GM21423 (cell line): ENCODE measurements around the gene ROBO1.

Experiments
- ATAC-seq: cut with Tn5 transposase; IDR thresholded peaks from one replicate; pipeline ENCODE4 v1.9.1; 2021; ENCODE audit warnings: mild to moderate bottlenecking, moderate library complexity; ENCODE audit not compliant: unreplicated experiment

ROBO1 gene

DNA sequence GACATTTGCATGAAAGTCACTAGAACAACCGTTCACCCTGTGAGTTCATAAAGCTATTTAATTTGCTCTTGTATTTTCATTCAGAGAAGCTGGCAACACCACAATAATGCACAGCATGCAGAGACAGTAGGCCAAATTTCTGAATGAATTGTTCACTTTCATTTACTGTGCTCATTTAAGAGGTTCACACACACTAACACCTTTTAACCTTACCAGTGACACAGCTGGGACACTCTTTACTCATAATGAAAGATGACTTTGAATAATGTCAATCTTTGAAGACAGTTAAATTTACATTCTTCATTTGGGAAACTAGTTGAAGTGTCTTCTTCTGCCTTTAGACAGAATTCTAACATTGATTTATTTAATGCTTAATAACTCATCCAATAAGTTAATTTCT is 95.7 kb downstream of the ROBO1 start:
- ATAC-seq, result no peak

DNA sequence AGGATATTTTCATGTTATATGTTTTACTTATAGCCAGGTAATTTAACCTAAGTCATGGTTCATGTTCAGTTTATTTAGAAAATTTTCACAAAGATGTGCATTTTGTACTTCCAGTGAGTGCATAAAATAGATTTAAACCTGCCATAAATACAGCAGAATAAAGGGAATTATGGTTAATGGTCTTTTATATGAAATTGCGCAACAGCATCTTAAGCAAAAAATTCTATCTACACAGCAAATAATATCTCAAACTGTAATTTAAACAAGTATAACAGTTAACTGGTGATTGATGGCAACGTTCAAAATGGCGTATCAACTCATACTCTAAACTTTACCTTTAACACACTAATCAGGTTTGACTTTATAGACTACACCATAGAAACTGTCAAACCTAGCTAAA is 97.6 kb downstream of the ROBO1 start:
- ATAC-seq, result no peak

DNA sequence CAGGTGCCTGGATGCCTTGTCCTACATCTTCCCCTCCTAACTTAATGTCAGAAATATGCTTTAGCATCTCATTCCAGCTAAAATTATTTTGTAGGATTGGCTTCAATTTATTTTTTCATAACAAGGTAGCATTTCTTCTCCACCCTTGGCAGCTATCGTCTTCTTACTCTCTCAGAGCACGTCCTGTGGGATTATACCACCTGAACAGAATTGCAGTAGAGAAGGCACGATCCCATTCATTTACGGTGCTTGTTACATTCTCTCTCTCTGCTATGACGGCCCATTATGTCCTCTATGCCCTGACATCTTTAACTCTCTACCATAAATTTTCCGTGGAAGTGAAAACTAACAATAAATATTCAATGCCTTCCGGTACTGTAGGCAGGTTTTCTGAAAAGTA is 103.3 kb downstream of the ROBO1 start:
- no peak for ATAC-seq

DNA sequence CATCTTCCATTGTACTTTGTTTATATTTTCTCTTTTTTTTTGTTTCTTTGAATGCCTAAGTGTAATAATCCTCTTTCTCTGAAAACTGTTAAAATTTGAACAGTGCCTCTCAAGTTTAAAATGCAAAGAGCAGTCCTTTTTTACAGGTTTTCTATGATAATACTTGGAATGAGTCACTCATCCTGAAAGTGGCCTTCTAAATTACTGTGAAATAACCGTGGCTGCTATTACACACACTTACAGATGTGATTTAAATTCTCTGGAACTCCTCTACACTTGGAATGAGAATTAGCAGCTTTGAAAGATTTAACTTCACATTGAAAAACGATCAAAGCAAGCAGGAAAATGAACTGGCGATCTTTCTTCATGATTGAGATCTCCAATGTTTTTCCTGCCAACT is 105.9 kb downstream of the ROBO1 start:
- no peak for ATAC-seq

DNA sequence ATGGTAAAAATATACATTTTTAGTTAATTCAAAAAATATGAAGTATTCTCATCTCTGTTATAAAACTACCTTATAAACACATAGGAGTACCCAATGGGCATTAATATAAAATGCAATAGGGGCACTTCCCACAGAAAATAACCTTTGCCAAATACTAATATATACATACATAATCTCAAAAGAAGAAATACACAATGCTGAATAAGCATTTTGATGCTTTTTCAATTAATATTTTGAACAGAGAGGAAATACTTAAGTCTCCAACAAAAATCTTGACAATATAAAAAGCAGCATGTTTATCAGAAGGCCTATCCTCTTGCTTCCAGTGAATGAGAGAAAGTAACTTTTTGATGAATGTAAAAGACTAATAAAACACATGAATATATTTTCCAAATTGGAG is 110.7 kb downstream of the ROBO1 start:
- ATAC-seq, result no peak

DNA sequence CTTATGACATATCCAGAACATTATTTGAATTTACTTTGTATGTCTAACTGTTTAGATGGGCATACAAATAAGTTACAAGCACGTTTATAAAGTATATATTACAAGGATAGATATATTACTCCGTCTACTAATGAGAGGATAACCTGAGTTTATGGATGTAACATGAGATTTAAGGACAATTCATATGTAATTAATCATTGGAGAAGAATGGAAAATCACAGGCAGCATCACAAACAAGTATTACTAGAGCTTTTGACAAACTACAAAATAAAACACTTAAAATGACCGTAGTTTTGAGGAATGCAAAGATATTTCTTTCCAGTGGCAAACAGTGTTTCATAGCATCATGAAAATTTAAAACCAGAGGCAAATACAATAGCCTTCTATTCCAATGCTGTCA is 113.8 kb downstream of the ROBO1 start:
- ATAC-seq, result no peak

DNA sequence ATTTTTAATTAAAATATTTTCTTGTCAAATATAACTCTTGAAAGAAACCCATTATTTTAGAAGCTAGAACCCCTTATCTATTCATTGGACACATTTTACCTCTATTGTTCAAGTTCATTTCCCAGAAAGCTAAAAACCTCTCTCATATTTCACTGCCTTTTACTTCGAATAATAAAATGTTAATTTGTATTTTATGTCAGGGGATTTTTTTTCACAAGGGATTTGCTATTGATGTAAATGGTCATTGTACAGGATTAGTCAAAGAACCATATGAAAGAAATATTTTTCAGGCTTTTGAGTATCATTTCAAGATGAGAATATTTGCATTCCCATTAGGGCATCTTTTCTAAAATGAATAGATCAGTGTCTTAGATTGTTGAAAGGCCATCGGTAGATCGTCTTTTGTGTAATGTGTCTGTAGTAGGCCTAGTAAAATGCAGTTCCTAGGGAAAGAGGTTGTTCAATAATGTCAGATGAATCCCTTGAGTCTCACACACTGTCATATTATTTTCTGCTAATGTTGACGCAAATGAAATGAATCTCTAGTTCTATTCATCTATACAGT is 114.5 kb downstream of the ROBO1 start:
- no peak for ATAC-seq

DNA sequence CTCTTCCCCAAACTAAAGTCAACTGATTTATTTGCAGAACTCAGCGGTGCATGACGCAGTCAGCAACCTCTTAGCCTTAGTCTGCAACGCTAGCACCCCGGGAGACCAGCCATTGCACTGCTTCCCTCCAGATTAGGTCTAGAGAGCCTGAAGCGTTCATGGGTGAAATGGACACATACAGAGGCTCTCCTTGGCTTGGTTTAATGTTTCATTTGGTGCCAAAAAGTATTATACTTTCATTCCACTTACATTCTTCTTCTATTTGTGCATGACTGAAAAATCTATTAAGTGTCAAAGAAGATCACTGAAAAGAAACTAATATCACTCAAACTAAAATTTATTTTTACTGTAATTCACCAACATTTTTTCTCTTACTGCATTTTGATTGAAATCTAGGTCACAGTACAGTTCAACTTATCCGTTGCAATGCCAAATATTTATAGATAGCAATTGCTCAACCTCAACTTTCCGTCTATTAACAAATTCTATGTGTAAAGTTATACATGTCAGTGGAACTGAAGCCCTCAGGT is 116.2 kb downstream of the ROBO1 start:
- no peak for ATAC-seq

DNA sequence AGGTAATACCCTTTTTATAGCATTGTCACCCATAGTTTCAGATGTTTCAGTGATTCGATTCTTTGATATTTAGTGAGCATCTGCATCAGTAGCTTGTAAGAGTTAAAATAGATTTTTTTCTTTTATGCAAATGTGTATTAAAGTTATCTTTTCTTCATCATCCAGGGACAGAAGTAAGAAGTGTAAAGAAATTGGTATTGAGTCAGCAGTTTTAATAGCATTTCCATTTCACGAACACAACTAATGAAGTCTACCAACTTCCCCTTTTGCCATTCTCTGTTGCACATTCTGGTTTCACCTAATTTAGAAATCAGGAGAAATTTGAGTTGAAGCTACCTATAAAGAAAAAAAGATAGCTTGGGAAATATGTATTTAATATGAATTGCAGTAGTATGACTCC is 127.9 kb downstream of the ROBO1 start:
- ATAC-seq, result no peak

DNA sequence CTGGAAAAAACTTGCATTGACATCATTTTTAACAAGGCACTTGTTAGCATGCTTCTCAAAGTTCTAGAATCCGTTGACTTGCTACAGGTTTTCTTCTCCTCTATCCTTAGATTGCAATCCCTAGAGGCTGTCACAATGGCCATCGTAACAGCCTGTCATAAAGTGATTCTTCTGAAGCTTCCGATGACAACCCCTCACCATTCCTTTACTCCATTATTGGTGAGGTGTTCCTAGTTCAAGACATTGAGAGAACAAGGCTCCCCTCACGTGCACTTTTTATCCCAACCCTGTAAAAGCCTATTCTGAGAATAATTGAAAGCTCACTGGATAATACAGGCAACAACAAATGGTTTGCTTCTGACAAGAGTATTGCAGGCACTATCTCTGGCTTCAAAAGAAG is 131.4 kb downstream of the ROBO1 start:
- no peak for ATAC-seq

DNA sequence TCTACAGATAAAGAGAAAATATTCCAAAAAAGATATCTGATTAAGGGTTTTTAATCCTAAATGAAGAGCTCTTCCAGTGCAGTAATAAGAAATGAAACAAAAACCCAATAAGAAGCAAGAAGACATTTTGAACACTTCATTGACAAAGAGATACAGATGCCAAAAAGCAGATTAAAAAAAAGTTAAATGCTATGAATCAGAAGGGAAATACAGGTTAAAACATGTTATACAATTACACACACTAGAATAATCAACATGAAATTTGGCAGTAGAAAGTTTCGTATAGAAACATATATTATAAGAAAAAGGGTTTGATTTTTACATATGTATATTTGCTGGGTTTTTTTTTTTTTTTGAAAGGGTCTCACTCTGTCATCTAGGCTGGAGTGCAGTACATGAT is 135.0 kb downstream of the ROBO1 start:
- ATAC-seq, result no peak

DNA sequence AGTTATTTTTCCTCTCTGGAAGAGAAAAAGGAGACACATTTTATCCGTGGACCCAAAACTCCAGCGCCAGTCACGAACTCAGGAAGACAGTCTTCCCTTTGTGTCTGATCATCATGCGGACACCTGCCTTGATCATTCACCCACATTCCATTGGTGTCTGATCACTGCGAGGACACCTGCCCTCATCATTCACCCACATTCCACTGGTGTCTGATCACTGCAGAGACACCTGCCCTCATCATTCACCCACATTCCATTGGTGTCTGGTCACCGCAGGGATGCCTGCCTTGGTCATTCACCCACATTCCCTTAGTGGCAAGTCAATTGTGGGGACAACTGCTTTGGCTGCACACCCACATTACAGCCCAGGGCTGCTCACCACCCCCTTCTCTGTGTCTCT is 148.9 kb downstream of the ROBO1 start:
- ATAC-seq, result no peak

DNA sequence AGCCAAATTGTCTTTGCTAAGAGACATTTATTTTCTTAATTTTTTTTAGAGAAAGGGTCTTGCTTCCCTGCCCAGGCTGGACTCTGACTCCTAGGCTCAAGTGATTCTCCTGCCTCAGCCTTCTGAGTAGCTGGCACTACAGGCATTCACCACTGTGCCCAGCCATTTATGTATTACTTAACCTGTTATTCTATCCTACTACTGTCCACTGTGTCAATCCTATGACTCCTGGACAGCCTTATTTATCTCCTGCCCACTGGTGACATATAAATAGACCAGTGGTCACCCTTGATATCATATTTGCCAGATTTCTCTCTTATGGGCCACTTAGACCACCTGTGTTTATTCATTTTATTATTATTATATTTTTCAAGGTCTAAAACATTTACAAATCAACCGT is 161.4 kb downstream of the ROBO1 start:
- ATAC-seq, result no peak

DNA sequence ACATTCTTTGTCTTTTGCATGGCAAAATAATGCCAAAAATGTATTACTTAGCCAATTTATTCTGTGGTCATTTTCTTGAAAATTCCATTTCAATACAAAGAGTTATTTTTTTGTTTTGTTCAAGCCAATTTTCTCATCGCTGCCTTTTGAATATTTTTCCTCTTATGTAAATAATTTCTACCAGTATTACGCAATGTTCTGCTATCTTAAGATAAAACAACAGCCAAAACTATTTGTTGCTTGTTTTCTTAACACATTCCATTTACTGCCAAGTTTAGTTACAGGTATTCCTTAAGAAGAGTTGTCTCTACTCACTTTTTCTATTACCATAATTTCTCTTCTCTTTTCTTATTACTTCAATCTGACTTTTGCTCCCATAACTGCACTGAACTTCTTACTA is 163.1 kb downstream of the ROBO1 start:
- ATAC-seq, result no peak

DNA sequence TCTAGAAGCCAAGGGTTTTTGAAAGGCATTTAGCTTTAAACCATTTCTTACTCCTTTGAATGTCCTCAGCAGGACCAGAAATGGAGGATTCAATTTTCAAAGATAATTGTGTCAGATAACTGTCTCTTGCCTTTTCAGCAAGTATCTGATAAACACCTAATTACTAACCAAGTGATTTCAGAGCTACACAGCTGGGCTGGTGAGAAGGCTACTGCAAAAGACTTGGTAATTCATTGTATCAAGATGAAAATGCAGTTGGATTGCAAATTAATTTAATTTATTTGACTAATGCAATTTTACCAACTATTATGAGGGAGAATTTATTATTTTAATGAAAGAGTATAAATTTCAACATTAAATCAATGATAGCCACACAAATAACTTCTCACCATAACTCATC is 165.4 kb downstream of the ROBO1 start:
- ATAC-seq, result no peak

DNA sequence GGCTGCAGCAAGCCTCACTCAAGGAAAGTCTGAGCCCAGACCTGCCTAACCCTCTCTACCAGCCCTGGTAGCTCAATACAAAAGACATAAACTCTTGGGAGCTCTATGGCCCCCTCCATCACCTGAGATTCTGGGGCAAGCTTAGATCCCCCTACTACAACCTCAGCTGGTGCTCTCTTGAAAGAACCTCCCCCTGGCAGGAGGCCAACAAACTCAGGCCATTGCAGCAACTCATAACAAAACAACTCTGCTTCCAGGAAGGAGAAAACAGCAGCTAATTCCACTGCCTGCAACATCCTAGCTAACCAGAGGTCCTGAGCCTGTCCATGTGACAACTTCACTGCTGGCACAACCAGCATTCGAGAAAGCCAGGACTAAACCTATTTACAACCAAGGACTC is 169.2 kb downstream of the ROBO1 start:
- no peak for ATAC-seq

DNA sequence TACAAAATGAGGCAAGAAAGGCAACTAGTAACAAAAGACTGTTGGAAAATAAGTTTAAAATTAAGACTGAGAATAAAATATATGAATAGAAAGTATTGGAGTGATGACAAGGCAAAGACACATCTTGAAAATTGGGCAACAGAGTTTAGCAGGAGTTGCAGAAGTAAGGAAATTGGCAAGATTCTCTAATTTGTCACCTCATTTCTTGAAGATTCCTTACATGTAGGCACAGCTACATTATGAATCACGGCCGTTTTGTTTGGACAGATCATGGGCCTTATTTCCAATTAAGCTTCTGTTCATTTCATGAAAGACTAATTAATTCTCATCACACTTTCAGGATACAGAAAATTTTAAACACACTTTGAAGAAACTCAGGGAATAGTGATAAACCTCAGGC is 170.1 kb downstream of the ROBO1 start:
- no peak for ATAC-seq

DNA sequence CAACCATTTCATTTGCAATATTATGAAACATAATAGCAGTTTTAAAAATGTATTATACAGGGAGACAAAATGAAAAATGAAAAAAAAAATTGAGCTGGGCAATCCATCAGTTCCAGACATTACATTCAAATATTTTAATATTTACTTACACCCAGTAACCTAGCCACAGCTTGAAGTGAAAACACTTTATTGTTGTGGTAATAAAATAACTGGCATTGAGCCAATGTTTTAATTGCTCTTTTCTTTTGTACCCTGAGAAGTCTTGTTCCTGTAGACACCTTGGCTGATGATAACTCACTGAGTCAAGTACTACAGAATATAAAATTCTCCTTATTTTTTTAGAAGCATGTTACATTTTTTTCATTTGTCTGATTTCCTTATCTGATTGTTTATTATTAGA is 180.6 kb downstream of the ROBO1 start:
- no peak for ATAC-seq

DNA sequence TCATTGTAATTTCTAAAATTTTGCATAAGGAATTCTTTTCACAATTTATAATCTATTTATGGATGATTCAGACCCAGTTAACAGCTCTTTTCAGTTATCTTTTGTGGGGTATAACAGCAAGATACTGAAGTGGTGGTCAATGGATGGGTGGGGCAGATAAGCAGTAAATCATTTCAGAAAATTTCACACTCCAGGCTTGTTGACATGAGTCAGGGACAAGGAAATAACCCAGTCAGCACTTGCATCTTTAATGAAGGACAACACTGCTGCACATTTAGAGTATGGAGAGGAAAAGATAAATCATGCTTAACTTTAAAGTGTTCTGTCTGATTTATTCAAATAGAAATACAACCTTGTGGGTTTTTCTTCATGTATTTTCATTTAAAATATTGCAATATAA is 181.6 kb downstream of the ROBO1 start:
- no peak for ATAC-seq

DNA sequence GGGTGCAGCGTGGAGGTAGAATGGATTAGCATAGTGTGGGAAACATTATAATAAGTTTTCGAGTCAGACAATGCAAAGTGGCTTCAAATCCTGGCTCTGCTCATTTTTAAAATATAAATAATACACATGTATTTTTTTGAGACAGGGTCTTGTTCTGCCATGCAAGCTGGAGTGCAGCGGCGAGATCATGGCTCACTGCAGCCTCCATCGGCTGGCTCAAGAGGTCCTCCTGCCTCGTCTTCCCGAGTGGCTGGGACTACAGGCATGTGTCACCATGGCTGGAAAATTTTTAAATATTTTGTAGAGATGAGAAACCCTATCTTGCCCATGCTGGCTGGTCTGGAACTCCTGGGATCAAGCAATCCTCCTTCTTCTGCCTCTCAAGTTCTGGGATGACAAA is 194.9 kb downstream of the ROBO1 start:
- ATAC-seq, result no peak

DNA sequence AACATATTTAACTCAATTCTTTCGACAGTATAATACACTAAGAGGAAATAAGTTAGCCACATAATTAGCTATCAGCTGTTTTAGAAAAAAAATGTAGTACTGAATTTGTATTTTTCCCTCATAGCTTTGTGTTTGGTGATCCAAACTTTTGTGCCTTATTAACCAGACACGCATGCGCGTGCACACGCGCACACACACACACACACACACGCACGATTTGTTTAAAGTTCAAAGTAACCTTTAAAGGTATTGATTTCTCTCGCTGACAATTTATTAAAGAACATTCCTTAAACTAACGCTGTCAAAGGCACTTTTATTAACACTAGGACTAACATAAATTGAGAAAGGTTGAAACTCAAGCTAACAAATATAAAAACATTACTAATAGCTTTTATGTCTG is 198.9 kb downstream of the ROBO1 start:
- no peak for ATAC-seq

DNA sequence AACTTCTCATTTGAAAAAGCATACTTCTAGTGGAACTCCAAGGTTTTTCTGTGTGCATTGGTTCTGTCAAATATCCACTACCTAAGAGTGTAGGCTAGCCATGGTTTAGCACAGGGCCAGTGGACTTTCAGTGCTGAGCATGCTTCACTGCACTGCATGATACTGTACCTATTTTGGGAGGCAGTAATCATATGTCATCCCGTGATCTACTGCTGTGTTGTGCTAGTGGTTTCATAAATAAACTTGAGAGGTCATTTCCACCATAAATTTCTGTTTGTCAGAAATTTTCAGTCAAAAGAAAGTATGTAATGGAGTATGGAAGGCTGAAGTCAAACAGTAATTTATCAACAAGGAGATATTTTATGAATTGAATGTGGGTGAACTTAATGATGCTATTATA is 203.6 kb downstream of the ROBO1 start:
- ATAC-seq, result no peak

DNA sequence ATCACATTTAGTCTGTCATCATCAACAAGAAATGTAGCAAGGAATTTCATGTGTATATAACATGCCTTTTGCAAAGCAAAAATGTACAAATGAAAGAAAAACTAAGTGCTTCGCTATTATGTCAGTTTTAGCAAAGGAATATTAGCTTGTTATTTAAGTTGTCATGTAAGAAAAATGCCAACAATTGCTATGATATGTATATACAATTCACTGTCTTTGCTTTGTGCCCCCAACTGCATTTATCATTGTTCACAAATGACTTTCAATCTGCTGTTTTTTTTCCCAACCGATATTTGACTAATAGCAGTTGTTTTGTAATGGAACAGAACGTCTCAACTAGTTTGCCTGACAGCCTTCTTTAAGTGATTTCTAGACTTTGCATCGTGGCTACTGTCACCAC is 207.1 kb downstream of the ROBO1 start:
- no peak for ATAC-seq

DNA sequence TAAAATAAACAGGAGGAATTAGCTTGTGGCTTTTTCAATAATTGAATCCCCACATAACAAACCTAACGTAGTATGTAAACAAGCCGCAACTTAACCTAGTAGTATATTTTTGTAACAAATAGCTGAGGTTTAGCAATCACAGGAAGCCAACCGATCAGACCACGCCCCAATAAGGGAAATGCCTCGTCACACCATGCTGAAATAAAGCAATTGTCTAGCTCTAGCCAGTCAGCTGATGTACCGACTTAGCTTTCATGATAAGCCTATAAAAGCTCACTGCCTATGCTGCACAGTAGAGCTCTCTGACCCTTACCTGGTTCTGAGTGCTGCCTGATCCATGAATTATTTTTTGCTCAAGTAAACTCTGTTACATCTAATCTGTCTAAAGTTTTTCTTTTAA is 208.9 kb downstream of the ROBO1 start:
- ATAC-seq, result no peak
